ENCODE results near the gene PHACTR1. TPM values are rescaled to one million over a fixed set of nuclear protein-coding genes. Genes with fewer than 3 reads are reported as not detected.

PHACTR1 gene
- total RNA-seq, 4 donors from 2014 or later, result 2.0 to 8.3 (median 4.5) TPM

DNA sequence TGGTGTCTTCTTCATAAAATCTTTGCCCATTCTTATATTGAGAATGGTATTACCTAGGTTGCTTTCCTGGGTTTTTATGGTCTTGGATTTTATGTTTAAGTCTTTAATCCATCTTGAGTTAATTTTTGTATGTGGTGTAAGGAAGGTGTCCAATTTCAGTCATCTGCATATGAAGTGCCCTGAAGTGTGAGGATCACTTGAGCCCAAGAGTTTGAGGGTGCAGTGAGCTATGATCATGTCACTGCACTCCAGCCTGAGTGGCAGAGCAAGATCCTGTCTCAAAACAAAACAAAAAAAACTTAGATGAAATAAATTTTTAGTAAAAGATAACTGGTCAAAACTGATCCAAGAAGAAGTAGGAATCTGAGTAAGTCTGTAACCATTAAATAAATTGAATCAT, 396.4 kb downstream of the PHACTR1 start:
- no peaks in the 10 kb centered on the region for H3K9me3 ChIP-seq
- intact Hi-C loops (cut with DNase I; ENCODE audit: low total_unique reads), result no loop called here
- no peaks in the 10 kb centered on the region for H3K36me3 ChIP-seq
- H3K4me3 ChIP-seq, result no peak overlapping the region
- no peak overlapping the region for H3K27ac ChIP-seq
- no peak for DNase-seq
- no peaks in the 10 kb centered on the region for H3K27me3 ChIP-seq
- TF ChIP-seq POLR2A (IDR thresholded peaks at IDR 0.05), result no peak
- TF ChIP-seq, protein P1, sequence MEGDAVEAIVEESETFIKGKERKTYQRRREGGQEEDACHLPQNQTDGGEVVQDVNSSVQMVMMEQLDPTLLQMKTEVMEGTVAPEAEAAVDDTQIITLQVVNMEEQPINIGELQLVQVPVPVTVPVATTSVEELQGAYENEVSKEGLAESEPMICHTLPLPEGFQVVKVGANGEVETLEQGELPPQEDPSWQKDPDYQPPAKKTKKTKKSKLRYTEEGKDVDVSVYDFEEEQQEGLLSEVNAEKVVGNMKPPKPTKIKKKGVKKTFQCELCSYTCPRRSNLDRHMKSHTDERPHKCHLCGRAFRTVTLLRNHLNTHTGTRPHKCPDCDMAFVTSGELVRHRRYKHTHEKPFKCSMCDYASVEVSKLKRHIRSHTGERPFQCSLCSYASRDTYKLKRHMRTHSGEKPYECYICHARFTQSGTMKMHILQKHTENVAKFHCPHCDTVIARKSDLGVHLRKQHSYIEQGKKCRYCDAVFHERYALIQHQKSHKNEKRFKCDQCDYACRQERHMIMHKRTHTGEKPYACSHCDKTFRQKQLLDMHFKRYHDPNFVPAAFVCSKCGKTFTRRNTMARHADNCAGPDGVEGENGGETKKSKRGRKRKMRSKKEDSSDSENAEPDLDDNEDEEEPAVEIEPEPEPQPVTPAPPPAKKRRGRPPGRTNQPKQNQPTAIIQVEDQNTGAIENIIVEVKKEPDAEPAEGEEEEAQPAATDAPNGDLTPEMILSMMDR (IDR thresholded peaks at IDR 0.05), result no peak
- no peaks in the 10 kb centered on the region for H3K4me1 ChIP-seq

DNA sequence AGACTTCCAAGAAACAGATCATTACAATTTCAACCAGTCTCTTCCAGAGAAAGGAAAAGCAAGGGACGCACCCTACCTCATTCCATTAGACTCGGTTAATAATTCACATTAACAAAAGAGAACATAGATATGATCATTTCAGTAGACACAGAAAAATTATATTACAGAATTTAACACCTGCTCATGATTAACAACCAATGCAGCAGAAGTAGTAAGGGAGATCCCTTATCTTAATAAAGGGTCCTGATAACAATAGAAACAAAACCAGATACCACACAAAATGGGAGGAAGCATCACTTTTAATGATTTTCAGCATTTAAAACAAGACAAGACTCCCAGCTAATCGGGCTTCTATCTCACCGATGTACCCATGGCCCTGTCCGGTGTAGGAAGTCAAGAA, 396.8 kb downstream of the PHACTR1 start:
- intact Hi-C loops (cut with DNase I; ENCODE audit: low total_unique reads), result no loop called here
- H3K36me3 ChIP-seq, result no peaks in the 10 kb centered on the region
- H3K27ac ChIP-seq, result no peak overlapping the region
- DNase-seq, result no peak
- H3K27me3 ChIP-seq, result no peaks in the 10 kb centered on the region
- no peaks in the 10 kb centered on the region for H3K4me1 ChIP-seq
- TF ChIP-seq, protein P1 (IDR thresholded peaks at IDR 0.05), result no peak
- TF ChIP-seq POLR2A (IDR thresholded peaks at IDR 0.05), result no peak
- H3K9me3 ChIP-seq, result no peaks in the 10 kb centered on the region
- no peak overlapping the region for H3K4me3 ChIP-seq

- TF ChIP-seq, protein P1 (IDR thresholded peaks at IDR 0.05), result no peak
- no peak for TF ChIP-seq POLR2A (IDR thresholded peaks at IDR 0.05)
- Histone ChIP-seq H3K4me3 (no peak overlapping the region), H3K27ac (no peak overlapping the region), H3K27me3 (no peaks in the 10 kb centered on the region), H3K9me3 (no peaks in the 10 kb centered on the region), H3K4me1 (no peaks in the 10 kb centered on the region), H3K36me3 (no peaks in the 10 kb centered on the region)
- intact Hi-C loops (cut with DNase I; ENCODE audit: low total_unique reads), result no loop called here
- no peak for DNase-seq
Observed at GRCh38 chr6:13113981-13114593, 397.5 kb downstream of the PHACTR1 start.

- no peaks in the 10 kb centered on the region for H3K36me3 ChIP-seq
- intact Hi-C loops (cut with DNase I; ENCODE audit: low total_unique reads), result no loop called here
Observed at GRCh38 chr6:13116155-13116554, 399.6 kb downstream of the PHACTR1 start.

DNA sequence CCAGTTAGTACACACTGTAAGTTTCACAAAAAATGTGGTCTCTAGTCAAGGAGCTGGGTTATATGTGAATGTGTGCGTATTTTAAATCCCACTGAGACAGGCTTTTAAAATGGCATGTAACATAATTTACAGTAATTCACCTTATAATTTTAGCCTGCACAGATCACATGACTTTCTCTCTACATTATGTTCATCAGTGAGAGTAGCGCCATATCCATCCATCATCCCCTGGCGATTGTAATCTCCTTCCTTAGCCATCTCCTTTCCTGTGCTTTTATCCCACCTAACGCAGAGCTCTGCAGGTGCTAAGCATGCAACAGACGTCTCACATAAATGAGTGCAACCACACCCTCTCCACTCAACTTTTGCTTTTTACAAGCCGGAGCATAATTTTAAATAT, 401.0 kb downstream of the PHACTR1 start:
- Histone ChIP-seq H3K27me3 (no peaks in the 10 kb centered on the region), H3K9me3 (no peaks in the 10 kb centered on the region), H3K27ac (no peak overlapping the region), H3K36me3 (no peaks in the 10 kb centered on the region), H3K4me3 (no peak overlapping the region), H3K4me1 (no peaks in the 10 kb centered on the region)
- intact Hi-C loops (cut with DNase I; ENCODE audit: low total_unique reads), result no loop called here
- TF ChIP-seq, protein P1 (IDR thresholded peaks at IDR 0.05), result no peak
- no peak for TF ChIP-seq POLR2A (IDR thresholded peaks at IDR 0.05)
- no peak for DNase-seq

More at GRCh38 chr6:13116155-13116554, 399.6 kb downstream of the PHACTR1 start:
- H3K9me3 ChIP-seq, result no peaks in the 10 kb centered on the region
- H3K4me3 ChIP-seq, result no peak overlapping the region
- no peaks in the 10 kb centered on the region for H3K27me3 ChIP-seq
- TF ChIP-seq, protein P1 (IDR thresholded peaks at IDR 0.05), result no peak
- no peak for TF ChIP-seq POLR2A (IDR thresholded peaks at IDR 0.05)
- H3K27ac ChIP-seq, result no peak overlapping the region
- H3K4me1 ChIP-seq, result no peaks in the 10 kb centered on the region
- no peak for DNase-seq
